Right lobe of liver (tissue), 4 donors: Measurements from ENCODE around the gene TLCD4.
"Not testable (repeated sequence)": the region's sequence is repeated elsewhere in the genome, so short reads cannot be mapped to it uniquely, and the experiment has no call there.

ENCODE experiments used
- POLR2A ChIP-seq: fragments of 450-650 bp; IDR thresholded peaks from one replicate; pipeline ENCODE4 v1.6.1; 2017; ENCODE audit warnings: antibody characterized with exemption, mild to moderate bottlenecking
- TF ChIP-seq, protein P1 (sequence below), 4 donors: fragments of 200-600 bp in 3 of 4; fragments of 450-650 bp in 1 of 4; IDR thresholded peaks; one replicate each; pipeline versions ENCODE4 v1.5.1 to v1.8.0; 2016 to 2022; ENCODE audit warnings: antibody characterized with exemption in 4 of 4, mild to moderate bottlenecking in 2 of 4
- donor health status: DM: no; HTN: no; CAD: no.
- donor health status: DM: no; HTN: no; CAD: no.
- donor health status: DM: no; HTN: yes; CAD: no.

DNA sequence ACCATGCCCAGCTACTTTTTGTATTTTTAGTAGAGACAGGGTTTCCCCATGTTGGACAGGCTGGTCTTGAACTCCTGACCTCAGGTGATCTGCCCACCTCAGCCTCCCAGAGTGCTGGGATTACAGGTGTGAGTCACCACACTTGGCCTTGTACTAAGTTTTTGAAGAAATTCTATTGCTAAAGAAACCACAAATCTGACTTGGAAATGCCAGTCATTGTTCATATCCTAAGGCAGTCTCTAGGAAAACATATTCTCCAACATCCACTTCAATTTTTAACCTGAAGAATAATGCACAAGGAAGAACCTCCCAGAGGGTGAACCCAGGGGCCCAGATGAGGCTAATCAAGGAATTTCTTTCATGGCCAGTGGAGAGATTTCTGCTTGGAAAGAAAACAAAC is 24.3 kb upstream of the TLCD4 start:
- TF ChIP-seq, protein P1, sequence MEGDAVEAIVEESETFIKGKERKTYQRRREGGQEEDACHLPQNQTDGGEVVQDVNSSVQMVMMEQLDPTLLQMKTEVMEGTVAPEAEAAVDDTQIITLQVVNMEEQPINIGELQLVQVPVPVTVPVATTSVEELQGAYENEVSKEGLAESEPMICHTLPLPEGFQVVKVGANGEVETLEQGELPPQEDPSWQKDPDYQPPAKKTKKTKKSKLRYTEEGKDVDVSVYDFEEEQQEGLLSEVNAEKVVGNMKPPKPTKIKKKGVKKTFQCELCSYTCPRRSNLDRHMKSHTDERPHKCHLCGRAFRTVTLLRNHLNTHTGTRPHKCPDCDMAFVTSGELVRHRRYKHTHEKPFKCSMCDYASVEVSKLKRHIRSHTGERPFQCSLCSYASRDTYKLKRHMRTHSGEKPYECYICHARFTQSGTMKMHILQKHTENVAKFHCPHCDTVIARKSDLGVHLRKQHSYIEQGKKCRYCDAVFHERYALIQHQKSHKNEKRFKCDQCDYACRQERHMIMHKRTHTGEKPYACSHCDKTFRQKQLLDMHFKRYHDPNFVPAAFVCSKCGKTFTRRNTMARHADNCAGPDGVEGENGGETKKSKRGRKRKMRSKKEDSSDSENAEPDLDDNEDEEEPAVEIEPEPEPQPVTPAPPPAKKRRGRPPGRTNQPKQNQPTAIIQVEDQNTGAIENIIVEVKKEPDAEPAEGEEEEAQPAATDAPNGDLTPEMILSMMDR (IDR thresholded peaks at IDR 0.05) = not testable (repeated sequence)
- not testable (repeated sequence) for TF ChIP-seq POLR2A
